A549 (cell line): ENCODE results near the gene EPHB1.

Experiments
- CTCF ChIP-seq: fragments of >200 bp; sonication (Bioruptor Twin); formaldehyde crosslinking; IDR thresholded peaks from 3 replicates; pipeline ENCODE4 v1.5.1; 2016
- JUNB ChIP-seq: fragments of >200 bp; sonication (Bioruptor Twin); formaldehyde crosslinking; IDR thresholded peaks from 2 replicates; pipeline ENCODE4 v1.6.1; 2016
- MAX ChIP-seq: IDR thresholded peaks from 2 replicates; pipeline ENCODE4 v1.6.1; 2012
- POLR2A ChIP-seq: IDR thresholded peaks from 2 replicates; pipeline ENCODE4 v1.6.1; 2012; ENCODE audit warnings: mild to moderate bottlenecking, low read length

GRCh38 chr3:135149707-135150681, 354.9 kb downstream of the EPHB1 start:
- TF ChIP-seq JUNB, result no peak
- no peak for TF ChIP-seq POLR2A
- no peak for TF ChIP-seq CTCF
- no peak for TF ChIP-seq MAX
